Activated CD4-positive, alpha-beta T cell treated with anti-CD3 and anti-CD28 coated beads, Interleukin-2, amount 50 U/mL, for 1 hour (primary cell): Measurements from ENCODE around the gene SALL3.

Experiments used
- DNase-seq: peaks from one replicate; pipeline ENCODE4 v3.0.0-alpha.2; 2020

Gene SALL3

DNA sequence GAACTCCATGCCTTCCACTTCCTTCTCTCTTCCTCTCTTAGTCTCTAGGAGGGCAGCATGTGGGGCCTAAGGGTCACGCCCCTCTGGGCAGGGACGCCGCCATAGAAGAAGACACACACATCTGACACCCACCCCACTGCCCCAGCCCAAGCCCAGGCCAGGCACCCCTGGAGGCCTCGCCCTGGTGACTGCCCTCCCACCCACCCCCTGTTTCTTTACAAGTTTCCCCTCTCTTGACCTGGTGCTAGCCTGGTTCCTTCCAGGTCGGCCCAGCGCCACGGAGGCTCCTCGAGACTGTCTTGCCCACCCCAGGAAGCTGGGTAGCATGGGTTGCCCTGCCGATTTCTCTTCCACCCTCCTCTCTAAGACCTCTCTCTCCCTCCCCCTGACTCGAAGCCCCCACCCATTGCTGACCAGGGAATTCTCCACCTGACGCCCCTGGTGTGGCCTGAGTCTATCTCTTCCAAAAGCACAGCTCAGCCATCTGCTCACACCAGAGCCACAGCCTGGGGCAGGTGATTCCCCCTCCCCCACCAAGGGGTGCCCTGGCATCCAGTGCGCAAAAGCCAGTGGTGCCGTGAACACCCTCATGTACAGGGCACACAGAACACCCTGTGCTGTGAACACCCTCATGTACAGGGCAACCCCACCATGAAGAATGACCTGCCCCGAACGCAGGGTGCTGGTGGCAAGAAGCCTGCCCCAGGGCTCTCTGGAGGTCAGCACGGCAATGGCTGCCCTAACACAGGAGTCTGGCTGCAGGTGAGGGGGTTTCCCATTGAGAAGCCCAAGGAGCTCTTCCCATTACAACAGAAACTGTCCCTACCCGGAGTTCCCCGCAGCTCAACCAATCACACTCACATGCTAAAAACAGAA lies 13.5 kb upstream of the SALL3 start:
- DNase-seq, result no peak

DNA sequence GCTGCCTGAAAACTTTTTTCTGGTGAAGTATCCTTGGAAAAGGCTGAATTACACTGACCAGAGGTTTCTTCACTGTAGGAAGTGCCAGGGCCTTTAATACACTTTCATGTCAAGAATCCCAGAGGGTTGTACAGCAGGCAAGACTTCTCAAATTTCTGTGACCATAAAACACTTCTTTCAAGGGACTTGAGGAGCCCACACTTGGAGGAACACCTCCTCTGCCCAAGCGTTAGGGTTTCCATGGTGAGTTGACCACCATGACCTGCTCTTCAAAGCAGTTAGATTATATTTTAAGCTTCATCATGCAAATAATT lies 12.9 kb upstream of the SALL3 start:
- DNase-seq, result no peak

DNA sequence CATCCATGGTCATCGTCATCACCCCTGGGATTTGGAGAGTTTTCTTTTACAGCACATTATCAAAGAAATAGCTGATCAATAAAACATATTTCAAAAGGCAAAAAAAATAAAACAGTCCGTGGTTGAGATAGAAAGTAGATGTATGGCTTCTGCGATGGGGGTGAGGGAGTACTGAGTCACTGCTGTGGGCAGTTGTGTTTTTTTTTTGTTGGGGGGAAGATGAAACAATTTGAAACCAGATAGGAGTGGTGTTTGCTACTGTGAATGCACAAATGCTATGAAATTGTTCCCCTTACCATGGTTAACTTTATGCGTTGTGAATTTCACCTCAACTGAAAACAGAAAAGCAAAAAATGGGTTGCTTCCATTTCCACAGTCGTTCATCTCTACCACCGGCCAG lies 11.9 kb upstream of the SALL3 start:
- no peak for DNase-seq

DNA sequence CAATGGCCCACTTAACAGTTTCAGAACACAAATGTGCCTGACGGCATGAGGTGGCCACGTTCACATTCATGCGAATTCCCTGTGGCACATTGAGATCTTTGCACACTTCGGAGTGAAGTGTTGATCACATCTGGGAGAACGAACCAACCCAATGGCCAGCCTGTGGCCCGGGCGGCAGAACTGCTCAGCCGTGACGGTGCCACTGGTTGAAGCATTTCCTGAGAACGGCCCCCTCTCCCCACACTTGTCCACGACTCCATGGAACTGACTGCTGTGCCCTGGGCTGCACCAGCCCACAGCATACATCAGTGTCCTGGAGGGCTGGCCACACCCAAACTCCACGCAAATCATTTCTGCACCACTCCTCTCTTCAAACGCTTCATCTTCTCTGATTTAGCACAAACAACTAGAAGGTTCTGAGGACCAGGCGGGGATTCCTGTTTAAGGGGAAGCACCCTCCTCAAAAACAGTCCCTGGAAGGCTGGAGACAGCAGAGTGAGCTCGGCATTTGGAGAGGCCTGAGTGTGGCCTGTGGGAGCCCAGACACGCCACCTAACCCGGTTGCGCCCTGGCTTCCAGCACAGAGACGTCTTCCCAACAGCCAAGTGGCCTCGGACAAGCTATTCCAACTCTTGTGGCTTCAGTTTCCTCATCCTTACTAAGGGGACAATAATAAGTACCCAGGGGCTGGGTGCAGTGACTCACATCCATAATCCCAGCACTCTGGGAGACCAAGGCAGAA lies 9.9 kb upstream of the SALL3 start:
- DNase-seq, result no peak

DNA sequence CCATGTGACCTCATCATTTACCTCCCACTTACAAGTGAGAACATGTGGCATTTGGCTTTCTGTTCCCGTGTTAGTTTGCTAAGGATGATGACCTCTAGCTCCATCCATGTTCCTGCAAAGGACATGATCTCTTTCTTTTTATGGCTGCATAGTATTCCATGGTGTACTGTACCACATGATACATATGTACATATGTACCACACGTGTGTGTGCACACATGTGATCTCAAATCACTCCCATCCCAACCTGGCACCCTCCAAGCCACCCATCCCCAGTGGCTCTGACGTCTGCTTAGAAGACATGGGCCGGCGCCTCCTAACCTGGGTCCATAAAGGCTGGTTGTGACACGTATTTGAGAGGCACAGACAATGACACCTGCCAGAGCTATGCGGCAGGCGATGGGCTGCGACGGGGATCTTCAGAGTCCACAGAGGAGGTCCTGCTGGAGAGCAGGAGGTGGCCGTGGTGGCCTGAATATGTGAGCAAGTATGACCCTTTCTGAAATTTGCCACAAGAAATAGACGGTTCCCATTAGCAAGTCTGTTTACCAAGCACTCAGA lies 8.8 kb upstream of the SALL3 start:
- DNase-seq, result no peak

DNA sequence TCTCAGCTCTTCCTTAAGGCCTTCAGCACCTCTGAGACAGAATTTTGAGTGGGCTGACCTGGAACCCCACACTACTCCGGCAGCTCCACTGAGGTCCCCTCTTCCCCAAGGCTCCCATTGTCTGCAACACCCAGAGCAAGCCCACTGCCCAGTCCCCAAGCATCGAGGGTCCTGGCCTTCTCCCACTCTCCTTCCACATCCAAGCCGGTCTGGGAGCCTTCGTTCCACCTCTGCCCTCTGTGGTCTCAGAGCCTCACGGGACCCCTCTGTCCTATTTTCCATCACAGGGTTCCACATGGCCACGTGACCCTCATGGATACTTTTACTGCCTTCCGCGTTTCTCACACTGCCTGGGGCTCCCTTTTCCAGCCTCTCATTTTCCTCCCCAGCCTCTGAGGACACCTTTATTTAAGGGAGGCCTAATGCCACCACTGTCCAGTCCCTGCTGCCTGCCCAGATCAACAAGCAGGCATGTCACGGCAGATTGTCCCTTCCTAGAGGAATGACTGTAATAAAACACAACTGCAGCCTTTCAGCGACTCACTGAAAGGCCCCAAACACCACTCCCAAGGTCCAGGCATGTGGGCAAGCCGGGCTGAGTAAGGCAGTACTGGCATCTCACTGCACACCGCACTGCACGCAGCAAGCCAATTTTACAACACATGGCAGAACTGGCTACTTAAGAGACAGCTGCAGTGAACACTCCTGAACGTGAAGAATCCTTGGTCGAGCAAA lies 7.9 kb upstream of the SALL3 start:
- no peak for DNase-seq

DNA sequence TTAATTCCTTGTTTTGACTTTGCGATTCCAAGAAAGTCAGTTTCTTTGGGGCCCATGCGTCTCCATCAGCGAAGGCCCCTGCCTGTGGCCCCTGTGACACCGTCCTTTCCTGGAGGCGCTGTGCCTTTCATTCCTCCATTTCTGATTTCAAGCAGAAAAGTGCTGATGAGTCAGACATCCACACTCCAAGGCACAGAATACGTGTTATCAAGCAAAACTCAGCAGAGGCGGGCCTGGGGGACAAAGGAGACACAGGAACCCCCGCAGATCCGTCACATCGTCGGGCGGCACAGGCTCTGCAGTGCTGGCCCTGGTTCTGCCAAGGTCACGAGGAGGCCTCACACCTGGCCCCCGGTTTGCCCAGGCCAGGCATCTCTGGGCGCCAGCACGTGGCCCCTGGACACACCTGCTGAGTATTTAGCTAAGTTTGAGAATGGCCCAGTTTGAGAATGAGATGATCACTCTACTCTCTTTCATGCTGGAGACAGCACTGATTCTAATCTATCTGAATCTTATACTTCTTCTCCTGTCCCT lies 7.2 kb upstream of the SALL3 start:
- DNase-seq, result no peak

DNA sequence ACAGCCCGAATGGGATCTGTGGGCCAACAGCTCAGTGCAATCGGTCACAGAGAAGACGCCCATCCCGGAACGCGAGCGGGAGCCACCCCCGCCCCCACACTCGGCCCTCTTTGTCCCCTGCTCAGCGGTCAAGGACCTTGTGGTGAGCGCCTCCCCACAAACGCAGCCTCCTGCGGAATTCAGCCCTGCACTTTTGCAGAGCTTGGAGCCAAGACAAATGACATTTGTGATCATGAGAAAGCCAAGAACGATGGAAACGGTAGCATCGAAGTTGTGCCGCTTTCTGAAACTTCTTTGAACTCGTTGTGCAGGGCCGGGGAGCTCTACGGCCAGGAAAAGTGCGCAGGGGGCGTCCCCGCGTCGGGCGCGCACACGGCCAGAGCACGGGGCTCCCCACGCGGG lies 6.7 kb upstream of the SALL3 start:
- no peak for DNase-seq

DNA sequence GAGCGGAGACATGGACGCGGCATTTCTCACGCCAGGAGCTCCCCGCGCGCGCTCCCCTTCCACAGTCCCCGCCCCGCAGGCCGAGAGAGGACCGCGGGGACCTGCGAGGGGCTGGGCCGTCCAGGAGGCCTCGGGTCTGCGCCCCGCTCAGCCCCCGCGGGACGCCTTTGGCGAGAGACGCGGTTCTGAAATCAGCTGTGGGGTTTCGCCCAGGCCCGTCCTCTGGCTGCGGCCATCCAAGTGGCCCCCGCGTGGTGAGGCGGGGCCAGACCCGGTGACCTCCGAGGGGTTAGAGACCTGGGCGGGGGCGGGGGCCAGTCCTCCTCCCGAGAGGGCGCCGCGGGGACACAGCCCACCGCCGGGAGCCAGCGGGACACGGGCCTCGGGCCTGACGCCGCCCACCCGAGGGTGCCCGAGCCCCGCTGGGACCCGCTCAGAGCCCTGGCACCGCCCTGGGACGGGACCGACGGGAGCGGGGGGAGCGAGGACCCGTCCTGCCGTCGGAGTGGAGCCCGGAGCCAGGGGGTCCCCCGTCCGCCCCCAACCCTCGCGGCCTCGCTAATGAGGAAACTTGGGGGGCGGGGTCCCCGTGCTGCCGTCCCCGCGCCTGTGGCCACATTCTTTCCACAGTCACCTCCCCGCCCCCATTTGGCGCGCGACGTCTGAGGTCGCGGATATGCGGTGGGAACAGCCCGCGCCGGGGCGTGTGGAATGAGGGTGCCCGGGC lies 6.1 kb upstream of the SALL3 start:
- no peak for DNase-seq

DNA sequence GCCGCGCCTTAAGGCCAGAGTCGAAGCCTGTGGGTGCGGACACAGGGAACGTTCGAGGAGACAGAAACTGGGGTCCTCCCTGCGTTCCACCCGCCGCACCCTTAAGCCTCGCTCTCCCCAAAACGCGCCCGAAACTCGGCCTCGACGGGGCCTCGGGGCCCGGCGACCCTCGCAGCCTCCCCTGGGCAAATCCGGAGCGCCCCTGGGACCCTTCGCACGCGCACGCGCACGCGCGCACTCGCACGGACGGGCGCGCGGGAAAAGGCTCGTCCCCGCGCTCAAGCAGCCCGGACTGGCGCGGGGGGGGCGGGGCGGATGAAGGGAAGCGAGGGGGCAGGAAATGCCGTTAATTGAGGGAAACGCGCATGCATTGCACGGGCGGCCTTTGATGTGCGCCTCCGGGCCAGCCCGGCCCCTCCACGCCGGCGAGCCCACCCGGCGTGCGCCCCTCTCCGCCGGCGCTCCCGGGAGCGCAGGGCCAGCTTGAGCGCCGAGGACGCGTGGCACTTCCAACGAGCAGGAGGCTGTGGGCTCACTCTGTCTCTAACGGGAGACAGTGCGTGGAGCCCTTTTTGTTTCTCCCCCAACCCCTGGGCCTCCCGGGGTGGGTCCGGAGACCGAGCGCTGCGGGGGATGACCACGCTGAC lies 5.4 kb upstream of the SALL3 start:
- no peak for DNase-seq

DNA sequence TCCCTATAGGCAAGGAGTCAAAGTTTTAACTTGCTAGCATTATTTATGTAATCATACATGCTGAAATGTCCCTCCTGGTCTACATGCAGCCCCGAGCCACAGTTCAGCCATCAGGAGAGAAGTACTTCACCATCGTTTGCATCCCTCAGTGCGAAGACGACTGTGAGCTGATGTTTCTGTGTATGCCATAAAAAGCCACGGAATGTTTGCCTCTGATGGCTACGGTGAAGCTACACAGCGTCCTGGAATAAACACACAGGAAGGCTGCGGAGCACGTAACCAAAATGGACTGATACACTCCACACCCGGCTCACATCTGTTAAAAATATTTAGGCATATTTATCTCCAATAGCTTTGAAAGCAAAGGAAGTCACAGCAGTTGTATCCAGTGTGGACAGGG lies 4.3 kb upstream of the SALL3 start:
- no peak for DNase-seq

DNA sequence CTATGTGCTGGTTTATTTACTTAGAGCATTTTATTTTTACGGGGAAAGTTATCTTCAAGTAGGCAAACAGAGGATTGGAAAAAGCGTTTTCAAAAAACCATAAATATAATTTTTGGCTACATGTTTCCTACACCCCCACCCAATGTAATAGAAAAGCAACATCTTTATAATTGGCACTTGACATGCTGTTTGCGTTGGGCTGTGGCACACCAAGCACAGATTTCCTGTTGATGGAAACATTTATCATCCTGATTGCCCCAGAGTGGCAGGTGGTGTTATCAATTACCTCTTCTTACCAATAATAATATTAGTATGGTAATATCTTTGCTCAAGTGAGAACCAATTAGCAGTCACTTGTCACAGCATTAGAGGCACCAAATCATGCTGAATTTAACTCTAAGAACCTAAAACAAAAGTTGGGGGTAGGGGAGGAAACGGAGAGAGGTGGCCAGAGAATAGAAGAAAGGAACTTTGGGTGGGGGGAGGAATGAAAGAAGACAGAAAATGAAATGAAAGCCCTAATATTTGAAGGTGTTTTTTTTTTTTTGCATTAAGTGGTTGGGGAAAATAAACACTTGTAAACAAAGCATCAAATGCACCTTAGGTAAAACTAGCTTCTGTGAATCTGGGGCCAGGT lies 3.8 kb upstream of the SALL3 start:
- DNase-seq, result no peak

DNA sequence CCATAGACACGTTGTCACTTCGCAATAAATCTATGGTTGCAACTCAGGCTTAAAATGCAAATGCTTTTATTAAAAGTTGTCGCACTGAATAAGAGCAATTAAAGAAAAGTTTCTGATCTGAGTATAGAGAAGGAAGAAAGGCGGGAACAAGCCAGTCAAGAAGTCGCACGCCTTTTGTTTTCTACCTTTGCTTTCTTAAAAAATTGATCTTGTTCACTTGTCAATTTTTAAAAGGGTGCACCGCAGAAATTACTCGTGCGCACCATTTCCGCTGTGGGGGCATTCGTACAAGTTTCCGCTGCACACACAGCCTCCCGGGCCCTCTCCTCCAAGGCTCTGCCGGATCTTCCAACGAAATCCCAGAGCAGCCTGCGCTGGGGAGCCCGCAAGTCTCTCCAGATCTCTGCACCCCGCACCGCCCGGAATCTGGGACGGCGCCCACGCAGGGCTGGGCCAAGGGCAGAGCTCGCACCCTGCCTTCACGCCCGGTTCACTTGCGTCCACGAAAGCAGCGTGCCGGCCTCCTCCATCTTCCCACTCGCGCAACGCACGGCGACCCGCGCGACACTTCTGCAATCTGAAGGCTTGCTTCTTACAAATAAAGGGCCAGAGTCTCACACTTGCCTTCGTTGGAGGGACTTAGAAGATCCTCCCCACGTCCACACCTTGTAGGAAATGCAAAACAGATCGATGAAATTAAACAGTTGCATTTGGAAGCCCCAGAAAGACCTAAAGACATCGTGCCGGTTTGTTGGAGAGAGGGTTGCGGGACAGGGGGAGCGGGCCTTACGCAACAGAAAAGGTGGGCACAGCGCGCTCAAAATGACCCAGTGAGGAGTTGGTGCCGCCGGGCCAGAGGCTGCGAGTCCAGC lies 2.6 kb upstream of the SALL3 start:
- no peak for DNase-seq

DNA sequence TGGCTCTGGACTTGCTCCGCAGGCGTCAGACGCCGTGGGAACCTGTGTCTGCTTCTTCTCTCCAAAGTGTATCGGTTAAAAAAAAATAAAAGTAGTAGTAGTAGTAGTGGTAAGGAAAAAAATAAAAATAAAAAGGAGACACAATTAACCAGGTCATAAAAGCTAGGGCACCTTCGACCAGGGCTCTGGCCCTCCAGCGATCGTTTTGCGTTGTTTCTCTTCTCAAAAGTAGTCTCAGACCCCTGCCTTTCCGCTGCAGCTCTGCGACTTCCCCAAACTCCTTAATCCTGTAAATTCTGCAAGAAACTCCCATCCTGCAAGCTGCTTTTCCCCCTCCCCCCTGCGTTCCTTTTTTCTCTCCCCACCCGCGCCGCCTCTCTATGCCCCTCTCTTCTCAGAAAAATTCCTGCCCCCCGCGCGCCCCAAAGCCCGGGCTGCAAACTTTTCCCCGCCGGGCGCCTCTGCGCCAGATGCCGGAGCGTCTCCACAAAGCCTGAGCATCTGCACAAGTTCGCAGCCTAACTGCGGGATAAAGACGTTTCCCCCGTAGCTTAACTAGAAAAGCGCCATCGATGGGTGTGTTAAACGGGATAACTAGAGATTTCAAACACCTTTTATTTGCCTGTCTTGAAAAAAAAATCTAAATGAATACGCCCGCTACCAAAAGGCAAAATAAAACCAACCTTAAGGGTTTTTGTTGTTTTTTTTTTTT lies 1.8 kb upstream of the SALL3 start:
- DNase-seq, result no peak

DNA sequence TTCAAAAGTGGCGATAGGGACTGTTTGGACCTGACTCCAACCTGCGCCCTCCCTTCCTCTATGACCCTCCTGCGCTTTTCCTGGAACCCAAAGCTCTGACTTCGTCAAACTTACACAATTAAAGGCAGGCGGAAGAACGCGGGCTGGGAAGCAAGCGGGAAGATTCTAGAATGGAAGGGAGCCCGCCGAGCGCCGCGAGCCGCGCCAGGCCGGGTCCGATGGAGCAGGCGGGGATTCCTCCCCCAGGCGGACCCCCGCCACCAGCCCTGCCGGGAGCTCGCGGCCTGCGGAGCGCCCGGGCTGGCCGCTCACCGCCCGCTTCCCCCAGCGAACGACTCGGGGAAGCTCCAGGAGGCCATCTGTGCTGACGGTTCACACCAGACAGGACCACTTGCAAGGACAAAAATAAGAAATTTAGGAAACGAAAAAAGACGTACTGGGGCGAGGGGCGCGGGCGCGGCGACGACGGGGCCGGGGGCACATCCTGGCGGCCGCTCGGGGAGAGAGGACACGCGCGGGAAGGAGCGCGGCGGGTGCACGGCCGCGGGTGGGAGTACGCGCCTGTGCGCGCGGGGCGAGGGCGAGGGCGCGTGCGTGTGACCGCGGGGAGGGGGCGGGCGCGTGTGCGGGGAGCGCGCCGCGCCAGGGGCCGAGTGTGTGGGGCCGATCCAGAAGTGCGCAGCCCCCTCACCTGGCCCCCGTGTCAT lies 1.1 kb upstream of the SALL3 start:
- no peak for DNase-seq

DNA sequence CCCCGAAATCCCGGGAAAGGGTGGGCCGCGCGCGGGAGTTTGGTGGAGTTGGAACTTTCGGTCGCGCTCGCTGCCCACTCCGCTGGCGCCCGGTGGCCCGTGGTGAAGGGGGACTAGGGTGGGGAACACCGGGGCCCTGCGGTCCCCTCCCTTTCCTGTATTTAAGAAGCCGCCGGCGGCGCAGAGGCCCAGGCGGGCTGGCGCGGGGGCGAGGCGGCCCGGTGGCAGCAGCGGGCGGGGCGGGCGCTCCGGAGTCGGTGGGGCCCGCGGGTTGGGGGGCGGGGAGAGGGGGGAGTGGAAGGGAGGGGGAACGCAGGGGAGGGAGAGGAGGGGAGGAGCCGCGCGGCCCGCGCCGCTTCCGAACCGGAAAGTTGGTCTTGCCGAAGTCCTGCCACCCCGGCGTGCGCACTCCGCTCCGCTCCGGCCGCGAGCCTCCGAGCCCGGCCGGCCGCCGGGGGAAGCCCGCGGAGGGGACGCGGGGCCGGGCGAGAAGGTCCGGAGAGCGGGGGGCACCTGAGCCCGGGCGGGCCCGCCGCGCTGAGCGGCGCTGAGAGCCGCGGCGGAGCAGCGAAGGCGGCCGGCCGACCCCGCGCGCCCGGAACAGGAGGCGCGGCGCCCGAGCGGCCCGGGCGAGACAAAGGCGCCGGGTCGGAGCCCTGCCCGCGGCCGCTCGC lies 425 bp upstream of the SALL3 start:
- DNase-seq, result no peak

DNA sequence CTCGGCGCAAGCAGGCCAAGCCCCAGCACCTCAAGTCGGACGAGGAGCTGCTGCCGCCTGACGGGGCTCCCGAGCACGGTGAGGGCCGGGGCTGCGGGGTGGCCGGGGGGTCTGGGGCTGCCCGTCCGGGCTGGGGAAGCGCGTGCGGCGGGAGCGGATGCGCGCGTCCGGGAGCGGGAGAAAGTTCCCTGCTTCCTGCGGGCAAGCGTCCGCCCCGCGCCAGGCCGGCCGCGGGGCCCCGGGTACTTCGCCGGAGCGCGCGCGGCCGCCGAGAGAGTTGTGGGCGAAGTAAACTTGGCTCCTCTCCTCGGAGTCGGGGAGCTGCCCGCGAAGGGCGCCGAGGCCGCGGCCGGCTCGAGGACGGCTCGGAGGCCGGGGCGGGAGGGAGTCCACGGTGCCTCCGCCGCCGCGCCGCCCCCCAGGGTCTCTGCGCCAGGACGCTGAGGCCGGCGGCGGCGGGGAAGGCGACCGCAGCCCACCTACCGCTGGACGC lies 707 bp downstream of the SALL3 start:
- no peak for DNase-seq

DNA sequence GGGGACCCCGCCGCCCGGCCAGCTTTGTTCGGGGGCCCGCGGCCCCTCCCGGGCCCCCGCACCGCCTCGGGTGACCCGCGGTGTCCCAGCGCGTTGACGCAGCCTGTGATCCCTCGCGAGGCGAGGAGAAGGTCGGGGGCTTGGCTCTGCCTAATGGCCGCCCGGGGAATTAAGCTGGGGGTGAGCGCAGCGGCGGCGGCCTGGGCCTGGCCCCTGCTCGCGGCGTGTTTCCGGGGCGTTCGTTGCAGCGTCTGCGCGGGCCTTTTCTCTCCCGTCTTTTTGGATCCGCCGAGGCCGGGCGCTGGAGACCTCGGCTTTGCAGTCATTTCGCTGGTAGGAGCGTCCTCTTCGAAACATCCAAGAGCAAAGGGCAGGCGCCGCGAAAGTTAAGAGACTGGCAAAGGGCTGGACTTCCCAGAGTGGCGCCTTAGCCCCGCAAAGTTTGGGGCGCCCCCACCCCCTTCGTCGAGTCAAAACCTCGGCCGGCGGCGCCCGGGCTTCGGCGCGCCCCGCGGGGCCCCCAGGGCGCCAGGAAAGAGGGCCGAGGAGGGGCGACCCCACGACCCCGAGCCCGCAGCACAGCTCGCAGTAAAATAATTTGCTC lies 1.3 kb downstream of the SALL3 start:
- no peak for DNase-seq
